HG03025 (cell line): ENCODE results near the gene TIAM2.

Source experiments
- ATAC-seq: cut with Tn5 transposase; IDR thresholded peaks from one replicate; pipeline ENCODE4 v1.9.1; 2021; ENCODE audit warnings: mild to moderate bottlenecking, moderate library complexity; ENCODE audit not compliant: unreplicated experiment, low FRiP score

Gene TIAM2

GRCh38 chr6:155054491-155055250 is 59.6 kb downstream of the TIAM2 start:
- ATAC-seq, result no peak

- no peak for ATAC-seq
Measured at GRCh38 chr6:155055729-155056128, 60.6 kb downstream of the TIAM2 start.

- ATAC-seq, result no peak
Measured at GRCh38 chr6:155056756-155057155, 61.6 kb downstream of the TIAM2 start.

GRCh38 chr6:155061381-155061780 is 66.3 kb downstream of the TIAM2 start:
- no peak for ATAC-seq

GRCh38 chr6:155062866-155063341 is 67.8 kb downstream of the TIAM2 start:
- no peak for ATAC-seq

GRCh38 chr6:155064303-155064702 is 69.2 kb downstream of the TIAM2 start:
- ATAC-seq, result no peak

GRCh38 chr6:155066361-155066760 is 71.2 kb downstream of the TIAM2 start:
- no peak for ATAC-seq

- no peak for ATAC-seq
Measured at GRCh38 chr6:155066921-155067680, 72.0 kb downstream of the TIAM2 start.

- ATAC-seq, result no peak
Measured at GRCh38 chr6:155067956-155068615, 73.0 kb downstream of the TIAM2 start.

- no peak for ATAC-seq
Measured at GRCh38 chr6:155069543-155069942, 74.4 kb downstream of the TIAM2 start.

- no peak for ATAC-seq
Measured at GRCh38 chr6:155075930-155076695, 81.0 kb downstream of the TIAM2 start.

- ATAC-seq, result no peak
Measured at GRCh38 chr6:155077331-155077730, 82.2 kb downstream of the TIAM2 start.

- ATAC-seq, result no peak
Measured at GRCh38 chr6:155077784-155078183, 82.7 kb downstream of the TIAM2 start.

GRCh38 chr6:155078331-155078745 is 83.2 kb downstream of the TIAM2 start:
- no peak for ATAC-seq

- ATAC-seq, result no peak
Measured at GRCh38 chr6:155079985-155080452, 84.9 kb downstream of the TIAM2 start.

GRCh38 chr6:155080881-155081845 is 86.0 kb downstream of the TIAM2 start:
- ATAC-seq, result no peak

GRCh38 chr6:155084431-155085123 is 89.5 kb downstream of the TIAM2 start:
- ATAC-seq, result no peak

- ATAC-seq, result no peak
Measured at GRCh38 chr6:155085582-155086257, 90.6 kb downstream of the TIAM2 start.
